Stimulated activated naive CD4-positive, alpha-beta T cell (primary cell): Measurements from ENCODE around the gene GLYATL3.
A peak's percentile ranks its signal among the peaks of the same experiment; 100 is the strongest.
"Not testable (repeated sequence)": the region's sequence is repeated elsewhere in the genome, so short reads cannot be mapped to it uniquely, and the experiment has no call there.

Source experiments
- DNase-seq, 6 experiments: peaks; one replicate each; lab custom pipeline; 2025; lab: John Stamatoyannopoulos, UW

GLYATL3 gene

DNA sequence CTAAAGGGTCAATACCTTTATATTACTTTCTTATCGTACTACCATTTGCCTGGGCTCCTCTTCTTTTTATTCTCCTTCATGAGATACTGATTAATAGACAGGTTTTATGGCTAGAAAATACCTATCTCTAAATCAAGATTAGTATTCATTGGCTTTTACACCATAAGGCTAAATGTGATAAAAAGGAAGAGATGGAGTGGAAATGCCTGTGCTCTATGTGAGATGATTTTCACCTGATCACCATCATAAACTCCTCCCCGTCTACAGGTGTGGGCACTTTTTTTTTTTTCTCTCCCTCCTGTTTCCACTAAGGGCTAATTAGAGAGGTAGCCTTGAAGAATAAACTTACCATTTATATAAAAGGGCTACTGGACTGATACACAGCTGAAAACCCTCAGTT is at the start of gene GLYATL3:
Gene GLYATL3, plus strand, starts transcription at position 301 of the 400 bp plus-strand sequence. CDS start 12,068 bp downstream, outside the sequence.
- DNase-seq: no peak

DNA sequence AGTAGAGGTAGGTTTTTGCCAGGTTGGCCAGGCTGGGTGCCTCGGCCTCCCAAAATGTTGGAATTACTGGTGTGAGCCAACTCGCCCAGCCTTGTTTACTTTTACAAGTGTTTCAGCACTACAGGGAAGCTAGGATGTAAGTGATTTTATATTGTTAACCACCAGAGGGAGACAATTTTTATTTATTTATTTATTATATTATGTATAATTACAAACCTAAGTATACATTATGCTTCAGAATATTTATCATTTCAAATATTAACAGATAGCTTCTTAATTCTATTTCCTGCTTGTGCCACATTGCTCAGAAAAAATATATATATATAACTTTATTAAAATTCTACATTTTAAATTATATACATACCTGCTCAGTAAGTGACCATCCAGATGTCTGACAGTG is 46.5 kb upstream of the GLYATL3 start:
- DNase-seq: no peak

- no peak for DNase-seq
Observed at GRCh38 chr6:49454787-49455709, 44.7 kb upstream of the GLYATL3 start.

GRCh38 chr6:49457771-49458170 is 42.0 kb upstream of the GLYATL3 start:
- no peak for DNase-seq

GRCh38 chr6:49462071-49462470 is 37.7 kb upstream of the GLYATL3 start:
- peak in 3 of 6 experiments; percentile 2 to 15 (median 13) for DNase-seq

- DNase-seq: no peak
Observed at GRCh38 chr6:49462599-49462926, 37.2 kb upstream of the GLYATL3 start.

DNA sequence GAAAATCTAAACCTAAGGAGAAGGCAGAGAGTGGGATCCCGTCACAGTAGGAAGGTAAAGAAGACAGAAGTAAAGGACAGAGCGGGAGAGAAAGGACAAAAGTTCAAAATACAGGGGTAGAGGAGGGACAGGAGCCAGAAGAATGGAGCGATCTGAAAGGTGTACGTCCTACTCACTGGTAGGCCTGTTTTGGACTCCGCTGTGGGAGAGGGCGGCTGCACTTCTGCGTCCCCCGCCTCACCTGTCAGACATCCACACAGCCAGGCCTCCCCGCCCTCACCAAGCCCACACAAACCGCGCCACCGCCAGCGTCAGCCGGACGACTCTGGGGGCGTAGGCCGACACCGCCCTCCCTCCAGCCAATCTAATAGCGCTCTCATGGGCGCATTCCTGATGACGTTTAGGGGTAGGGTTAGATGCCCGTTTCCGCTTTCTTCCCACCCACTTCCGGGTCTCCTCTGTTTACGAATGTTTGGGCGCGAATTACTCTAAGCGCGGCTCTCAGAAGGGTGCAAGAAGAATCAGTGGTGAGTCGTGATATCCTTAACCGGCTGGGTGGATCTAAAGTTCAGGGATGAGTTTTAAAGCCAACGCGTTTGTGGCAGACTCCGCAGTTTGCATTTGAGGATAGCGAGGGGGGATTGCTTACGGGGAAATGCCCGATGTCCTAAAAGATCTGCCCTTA is 36.7 kb upstream of the GLYATL3 start, which contains the start of the genes CENPQ and MMUT:
Gene CENPQ, plus strand, starts transcription at position 444 of the 685 bp plus-strand sequence. CDS start 6,807 bp downstream, outside the sequence.
Gene MMUT, minus strand, starts transcription at position 327 of the 685 bp plus-strand sequence. CDS start 3,787 bp downstream, outside the sequence.
- DNase-seq: peak; percentile 74 to 93 (median 90)

- DNase-seq: no peak
Observed at GRCh38 chr6:49463612-49463967, 36.1 kb upstream of the GLYATL3 start.

DNA sequence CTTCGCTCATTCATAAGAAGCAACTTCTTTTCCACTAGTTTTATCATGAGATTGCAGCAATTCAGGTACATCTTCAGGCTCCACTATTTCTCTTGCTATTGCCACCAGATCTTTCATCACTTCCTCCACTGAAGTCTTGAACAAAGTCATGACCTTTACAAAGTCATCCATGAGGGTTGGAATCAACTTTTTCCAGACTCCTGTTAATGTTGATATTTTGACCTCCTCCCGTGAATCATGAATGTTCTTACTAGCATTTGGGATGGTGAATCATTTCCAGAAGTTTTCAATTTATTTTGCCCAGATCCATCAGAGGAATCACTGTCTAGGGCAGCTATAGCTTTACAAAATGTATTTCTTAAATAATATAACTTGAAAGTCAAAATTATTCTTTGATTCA is 35.0 kb upstream of the GLYATL3 start:
- no peak for DNase-seq

- no peak for DNase-seq
Observed at GRCh38 chr6:49468042-49468441, 31.7 kb upstream of the GLYATL3 start.

GRCh38 chr6:49476564-49476963 is 23.2 kb upstream of the GLYATL3 start:
- not testable (repeated sequence) for DNase-seq

DNA sequence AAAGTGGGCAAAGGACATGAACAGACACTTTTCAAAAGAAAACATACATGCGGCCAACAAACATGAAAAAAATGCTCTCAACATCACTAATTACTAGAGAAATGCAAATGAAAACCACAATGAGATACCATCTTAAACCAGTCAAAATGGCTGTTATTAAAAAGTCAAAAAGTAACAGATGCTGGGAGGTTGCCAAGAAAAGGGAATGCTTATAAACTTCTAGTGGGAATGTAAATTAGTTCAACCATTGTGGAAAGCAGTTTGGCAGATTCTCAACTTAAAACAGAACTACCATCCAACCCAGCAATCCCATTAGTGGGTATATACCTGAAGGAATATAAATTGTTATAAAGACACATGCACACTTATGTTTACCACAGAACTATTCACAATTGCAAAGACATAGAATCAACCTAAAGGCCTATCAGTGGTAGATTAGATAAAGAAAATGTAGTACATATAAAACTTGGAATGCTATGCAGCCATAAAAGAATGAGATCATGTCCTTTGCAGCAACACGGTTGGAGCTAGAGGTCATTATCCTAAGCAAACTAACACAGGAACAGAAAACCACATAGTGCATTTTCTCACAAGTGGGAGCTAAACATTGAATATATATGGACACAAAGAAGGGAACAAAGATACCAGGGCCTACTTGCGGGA is 20.3 kb upstream of the GLYATL3 start:
- no peak for DNase-seq

DNA sequence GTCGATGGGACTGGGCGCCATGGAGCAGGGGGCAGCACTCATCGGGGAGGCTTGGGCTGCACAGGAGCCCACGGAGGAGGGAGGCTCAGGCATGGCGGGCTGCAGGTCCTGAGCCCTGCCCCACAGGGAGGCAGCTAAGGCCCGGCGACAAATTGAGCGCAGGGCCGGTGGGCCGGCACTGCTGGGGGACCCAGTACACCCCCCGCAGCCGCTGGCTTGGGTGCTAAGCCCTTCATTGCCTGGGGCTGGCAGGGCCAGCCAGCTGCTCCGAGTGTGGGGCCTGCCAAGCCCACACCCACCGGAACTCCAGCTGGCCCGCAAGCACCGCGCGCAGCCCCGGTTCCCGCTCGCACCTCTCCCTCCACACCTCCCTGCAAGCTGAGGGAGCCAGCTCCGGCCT is 17.9 kb upstream of the GLYATL3 start:
- not testable (repeated sequence) for DNase-seq

DNA sequence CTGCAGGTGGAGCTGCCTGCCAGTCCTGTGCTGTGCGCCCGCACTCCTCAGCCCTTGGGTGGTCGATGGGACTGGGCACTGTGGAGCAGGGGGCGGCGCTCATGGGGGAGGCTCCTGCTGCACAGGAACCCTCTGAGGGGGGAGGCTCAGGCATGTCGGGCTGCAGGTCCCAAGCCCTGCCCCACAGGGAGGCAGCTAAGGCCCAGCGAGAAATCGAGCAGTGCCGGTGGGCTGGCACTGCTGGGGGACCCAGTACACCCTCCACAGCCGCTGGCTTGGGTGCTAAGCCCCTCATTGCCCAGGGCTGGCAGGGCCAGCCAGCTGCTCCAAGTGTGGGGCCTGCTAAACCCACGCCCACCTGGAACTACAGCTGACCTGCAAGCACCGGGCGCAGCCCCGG is 16.3 kb upstream of the GLYATL3 start:
- not testable (repeated sequence) for DNase-seq

DNA sequence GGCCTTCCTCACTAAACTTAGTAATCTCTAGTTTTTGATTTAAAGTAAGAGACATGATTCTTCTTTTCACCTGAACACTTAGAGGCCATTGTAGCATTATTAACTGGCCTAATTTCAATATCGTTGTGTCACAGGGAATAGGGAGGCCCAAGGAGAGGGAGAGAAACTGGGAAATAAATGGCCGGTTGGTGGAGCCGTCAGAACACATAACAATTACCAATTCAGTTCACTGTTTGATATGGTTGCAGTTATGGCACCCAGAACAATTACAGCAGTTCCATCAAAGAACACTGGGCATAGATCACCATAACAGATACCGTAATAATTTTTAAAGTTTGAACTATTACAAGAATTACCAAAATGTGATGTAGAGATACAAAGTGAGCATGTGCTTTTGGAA is 9.1 kb upstream of the GLYATL3 start:
- no peak for DNase-seq

DNA sequence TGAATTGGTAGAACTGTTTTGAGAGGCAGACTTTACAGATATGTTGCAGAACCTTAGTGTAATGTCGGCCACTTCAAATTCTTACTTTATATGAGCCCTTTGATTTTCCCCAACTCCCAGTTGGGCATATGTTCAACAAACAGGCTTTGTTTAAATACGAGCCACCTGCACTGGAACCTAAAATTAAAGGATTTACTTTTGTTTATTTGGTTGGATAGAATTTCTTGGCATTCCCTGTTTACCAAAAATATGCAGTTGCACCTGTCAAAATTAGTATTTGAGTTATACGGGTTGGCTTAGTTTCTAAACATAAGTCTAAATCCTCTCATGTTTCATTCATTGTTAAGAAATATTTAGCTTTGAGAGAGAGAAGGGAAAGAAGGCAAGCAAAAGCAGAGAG is 2.4 kb upstream of the GLYATL3 start:
- no peak for DNase-seq

GRCh38 chr6:49499126-49499525 is 597 bp upstream of the GLYATL3 start:
- no peak for DNase-seq

GRCh38 chr6:49504666-49505065 is 4.9 kb downstream of the GLYATL3 start:
- no peak for DNase-seq

DNA sequence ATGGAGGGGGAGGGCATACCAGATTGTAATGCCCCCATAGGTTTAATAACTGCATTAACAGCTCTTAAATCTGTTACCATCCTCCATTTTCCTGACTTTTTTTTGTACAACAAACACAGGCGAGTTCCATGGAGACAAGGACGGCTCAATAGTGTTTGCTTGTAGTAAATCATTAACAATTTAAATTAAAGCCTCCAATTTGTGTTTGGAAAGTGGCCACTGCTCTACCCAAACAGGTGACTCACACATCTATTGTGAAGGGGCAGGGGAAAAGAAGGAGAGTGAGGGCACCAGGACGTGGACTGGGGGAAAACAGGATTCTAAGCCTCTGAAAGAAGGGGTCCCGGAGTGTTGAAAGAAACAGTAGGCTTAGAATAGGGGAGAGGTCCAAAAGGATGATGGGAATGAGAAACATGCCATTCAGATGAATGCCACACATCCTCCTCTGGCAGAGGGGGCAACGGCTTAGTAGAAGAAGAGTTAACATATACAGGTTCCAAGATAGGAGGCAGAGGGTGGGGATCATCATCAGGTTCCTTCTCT is 6.9 kb downstream of the GLYATL3 start:
- no peak for DNase-seq

DNA sequence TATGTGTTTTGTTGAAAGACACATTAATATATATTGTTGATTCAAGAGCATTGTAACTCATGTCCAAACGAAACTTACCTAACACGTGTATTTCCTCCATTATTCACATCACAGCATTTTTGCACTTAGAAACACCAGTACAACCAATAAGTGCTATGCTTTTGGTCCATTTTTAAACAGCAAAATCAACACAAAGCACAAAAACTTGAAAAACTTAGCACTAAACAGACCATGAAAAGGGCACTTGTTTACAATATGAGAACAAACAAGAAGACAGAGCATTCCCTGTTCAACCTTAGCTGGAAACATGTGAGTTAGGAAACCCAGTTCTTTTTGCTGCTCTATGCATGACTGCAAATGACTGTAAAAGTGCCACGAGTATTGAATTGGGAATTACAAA is 9.6 kb downstream of the GLYATL3 start:
- no peak for DNase-seq

DNA sequence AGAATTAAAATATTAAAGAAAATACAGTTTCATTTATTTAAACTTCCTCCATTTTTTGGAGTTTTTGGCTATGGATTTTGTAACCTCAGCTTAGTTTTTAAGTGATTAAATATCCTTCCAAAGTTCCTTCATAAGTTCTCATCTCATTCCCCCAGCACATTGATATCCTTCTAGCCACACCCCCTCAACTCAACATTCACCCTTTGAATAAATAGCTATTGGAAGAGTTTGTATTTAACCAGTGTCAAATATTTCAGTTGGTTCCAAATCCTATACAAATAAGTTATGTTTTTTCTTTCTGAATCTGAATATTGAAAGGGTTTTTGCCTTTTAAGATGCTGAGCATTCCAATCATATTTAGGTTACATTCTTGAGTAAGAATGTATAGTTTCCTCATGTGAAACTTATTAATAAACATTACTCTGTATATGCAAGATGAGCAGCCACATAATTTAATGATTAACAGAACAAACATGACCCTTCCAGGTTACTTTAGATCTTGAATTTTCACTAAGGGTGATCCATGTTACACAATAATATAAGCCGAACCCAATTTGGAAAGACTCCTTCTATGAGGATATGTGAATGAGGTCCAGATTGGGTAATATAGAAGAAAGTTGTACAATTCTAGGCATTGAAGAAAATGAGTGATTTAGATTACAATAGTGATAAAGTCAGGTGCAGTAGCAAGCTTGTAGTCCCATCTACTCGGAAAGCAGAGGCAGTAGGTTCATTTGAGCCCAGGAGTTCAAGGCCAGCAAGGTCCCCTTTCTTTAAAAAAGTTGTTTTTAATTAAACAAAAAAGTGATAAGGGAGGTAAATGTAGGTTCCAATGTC is 13.6 kb downstream of the GLYATL3 start:
- DNase-seq: no peak
